ENCODE measurements around the gene RPTOR.

RPTOR gene

DNA sequence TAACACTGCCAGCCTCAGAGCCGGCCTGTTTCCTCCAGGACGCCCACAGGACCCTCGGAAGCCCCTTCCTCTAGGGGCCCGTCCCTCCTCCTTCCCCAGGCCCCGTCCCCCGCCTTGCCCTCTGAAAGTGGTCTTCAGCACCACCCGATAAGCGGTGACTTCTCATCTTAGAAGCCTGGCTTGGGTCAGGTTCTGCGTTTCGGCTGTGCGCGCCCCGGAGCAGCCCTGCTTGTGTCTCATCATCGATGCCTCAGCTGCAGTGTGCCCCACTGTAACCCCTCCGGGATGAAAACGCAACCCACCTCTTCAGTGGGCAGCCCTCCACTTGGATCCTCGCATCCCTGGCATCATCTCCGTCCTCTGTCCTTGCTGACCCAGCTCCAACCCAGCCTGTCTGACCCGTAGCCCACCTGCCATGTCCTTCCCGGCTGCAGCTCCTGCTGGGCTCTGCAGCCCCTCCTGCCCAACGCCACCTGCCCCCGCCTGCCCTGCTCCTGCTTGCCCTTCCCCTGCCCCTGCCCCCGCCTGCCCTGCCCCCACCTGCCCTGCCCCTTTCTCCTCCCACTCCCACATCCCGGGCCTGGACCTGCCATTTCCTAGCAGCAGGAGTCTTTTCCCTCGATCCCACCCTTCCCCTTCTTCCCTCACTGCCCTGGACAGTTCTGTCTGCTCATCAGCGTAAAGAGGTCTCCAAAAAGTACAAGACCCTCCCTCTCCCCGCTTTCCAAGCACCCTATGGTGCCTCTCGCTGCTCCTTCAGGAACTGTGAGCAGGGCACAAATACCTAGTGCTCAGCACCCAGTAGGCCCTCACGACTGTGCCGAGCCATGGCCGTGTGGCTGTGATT is 334.5 kb downstream of the RPTOR start:
- no peak for DNase-seq (ENCODE audit: low read depth)

DNA sequence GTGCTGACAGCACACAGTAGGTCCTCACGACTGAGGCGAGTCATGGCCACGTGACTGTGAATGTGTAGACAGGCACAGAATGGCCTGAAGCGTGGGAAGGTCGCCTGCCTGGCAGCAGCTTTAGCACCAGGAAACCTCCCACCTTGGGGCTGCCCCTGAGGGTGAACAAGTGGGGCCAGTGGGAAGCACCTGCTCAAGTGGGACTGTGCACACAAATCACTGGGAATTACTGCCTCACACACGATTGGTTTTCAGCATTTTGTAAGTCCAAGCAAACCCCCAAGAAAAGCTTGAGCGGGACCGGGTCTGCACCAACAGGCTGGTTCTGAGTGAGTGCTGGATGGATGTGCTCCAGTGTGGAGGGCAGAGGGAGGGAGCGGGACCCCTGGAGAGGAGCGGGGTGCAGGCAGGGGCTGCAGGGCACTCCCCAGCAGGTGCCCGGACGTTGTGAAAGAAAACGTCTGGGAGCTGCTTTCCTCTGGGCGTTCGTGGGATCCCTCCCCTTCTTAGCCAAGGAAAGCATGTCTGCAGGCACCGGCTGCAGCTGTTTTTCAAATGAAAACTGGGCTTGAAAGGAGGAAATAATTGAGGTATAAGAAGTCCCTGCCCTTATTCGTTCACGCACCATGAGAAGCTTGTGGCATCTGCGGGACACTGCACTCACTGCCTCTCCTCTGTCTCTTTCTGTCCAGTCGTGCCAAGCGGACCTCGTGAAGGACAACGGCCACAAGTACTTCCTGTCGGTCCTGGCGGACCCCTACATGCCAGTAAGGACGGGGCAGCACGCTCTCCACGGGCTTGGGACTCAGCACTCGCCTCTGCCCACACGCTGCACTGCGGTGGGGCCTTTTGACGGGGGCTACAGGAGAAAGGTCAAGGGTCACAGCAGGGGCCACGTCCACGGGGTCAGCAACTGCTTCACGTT is 335.3 kb downstream of the RPTOR start:
- DNase-seq (ENCODE audit: low read depth): no peak

GRCh38 chr17:80880648-80880985 is 336.0 kb downstream of the RPTOR start:
- DNase-seq (ENCODE audit: low read depth): no peak

DNA sequence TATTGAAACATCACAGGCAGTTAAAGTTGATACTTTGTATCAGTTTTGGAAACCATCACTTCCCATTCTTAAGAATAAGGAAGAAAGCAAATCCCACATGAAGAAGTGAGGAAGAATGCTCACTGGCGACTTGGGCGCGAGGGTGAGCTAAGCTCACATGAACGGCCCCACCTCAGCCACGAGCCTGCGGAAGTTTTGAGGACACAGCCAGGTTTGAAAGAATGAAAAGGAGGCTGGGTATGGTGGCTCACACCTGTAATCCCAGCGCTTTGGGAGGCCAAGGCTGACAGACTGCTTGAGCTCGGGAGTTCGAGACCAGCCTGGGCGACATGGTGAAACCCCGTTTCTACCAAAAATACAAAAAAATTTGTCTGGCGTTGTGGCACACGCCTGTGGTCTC is 336.7 kb downstream of the RPTOR start:
- no peak for DNase-seq (ENCODE audit: low read depth)

- no peak for DNase-seq (ENCODE audit: low read depth)
Measured at GRCh38 chr17:80882323-80882722, 337.7 kb downstream of the RPTOR start.

GRCh38 chr17:80882926-80883685 is 338.5 kb downstream of the RPTOR start:
- no peak for DNase-seq (ENCODE audit: low read depth)

GRCh38 chr17:80883831-80884735 is 339.4 kb downstream of the RPTOR start:
- no peak for DNase-seq (ENCODE audit: low read depth)

DNA sequence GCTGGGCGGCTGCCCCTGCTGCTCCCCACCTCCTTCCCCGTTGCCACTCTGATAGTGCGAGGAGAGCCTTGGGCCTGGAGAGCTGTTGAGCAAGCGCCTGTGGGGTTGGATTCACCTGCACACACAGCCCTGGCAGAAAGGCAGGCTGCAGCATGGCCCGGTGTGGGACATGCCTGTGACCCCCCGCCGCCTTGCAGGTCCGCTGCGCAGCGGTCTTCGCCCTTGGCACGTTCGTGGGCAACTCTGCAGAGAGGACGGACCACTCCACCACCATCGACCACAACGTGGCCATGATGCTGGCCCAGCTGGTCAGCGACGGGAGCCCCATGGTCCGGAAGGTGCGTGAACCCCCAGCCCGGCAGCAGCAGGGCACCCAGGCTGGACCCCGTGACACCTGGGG is 340.2 kb downstream of the RPTOR start:
- DNase-seq (ENCODE audit: low read depth): no peak

- no peak for DNase-seq (ENCODE audit: low read depth)
Measured at GRCh38 chr17:80885947-80886582, 341.4 kb downstream of the RPTOR start.

DNA sequence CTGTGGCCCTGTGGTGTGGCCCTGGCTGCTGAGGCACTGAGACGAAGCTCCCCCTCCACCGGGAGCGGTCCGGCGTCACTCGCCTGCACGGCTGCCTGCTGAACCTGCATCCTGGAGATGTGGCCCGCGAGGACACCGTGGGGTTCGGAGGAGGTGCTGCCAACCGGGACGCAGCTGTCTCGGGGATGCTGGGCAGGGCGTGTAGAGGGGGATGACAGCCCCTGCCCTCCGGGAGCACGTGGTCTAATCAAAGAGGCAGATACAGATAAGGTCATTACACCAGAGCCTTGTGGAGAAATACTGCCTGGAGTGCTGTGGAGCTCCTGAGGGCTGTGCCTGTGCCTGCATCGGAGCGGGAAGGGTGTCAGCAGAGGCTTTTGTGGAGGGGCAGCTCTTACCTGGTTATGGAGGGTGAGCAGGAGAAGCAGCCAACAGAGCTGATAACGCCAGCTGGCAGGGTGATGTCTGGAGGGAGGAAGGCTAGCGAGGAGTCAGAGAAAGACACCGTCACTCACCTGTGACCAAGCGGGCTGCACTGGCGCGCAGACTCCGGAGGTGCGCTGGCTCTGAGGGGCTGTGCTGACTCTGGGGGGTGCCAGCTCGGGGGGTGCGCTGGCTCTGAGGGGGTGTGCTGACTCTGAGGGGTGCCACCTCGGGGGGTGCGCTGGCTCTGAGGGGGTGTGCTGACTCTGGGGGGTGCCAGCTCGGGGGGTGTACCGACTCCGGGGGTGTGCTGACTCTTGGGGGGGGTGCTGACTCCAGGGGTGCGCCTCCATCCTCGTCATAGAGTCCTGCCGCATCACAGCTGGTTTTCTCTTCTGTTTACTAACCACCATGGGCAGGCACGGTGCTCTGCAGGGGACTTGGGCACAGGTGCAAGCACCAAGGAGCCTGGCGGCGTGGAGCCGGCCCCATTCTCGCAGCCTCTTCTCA is 342.3 kb downstream of the RPTOR start:
- no peak for DNase-seq (ENCODE audit: low read depth)

GRCh38 chr17:80887639-80888175 is 343.1 kb downstream of the RPTOR start:
- no peak for DNase-seq (ENCODE audit: low read depth)

DNA sequence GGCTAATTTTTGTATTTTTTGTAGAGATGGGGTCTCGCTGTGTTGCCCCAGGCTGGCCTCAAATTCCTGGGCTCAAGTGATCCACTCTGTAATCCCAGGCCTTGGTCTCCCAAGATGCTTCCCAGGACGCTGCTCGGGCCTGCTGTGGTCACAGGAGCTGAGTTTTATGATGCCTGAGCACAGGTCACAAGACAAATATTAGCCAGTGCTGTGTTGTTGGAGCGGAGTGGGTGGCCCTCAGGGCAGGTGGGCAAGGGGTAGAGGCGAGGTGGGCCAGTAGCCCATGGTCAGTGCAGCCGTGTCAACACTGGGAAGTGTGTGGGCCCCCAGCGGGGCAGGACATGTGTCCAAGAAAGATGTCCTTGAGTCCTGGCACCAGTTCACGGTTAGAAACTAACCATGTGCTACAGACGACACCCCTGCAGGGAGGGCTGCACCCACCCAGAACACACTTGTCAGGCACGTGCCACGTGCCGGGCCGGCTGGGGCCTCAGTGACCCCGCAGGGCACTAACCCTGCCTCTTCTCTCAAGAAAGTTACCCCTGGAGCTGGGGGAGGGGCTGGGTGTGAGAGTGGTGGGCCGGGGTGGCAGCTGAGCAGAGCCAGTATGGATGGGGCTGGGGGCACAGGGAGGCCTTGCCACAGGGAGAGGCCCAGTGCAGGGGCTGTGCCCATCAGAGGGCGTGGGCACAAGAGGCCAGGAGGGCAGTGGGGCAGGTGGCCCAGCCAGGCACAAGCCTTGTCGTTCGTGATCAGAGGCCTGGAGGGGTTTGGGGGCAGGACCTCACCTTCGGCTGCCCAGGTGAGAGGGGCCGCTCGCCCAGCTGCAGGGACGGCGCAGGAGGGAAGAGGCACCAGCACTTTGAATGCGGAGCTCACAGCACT is 343.9 kb downstream of the RPTOR start:
- DNase-seq (ENCODE audit: low read depth): no peak

GRCh38 chr17:80889231-80890195 is 344.9 kb downstream of the RPTOR start:
- DNase-seq (ENCODE audit: low read depth): no peak

GRCh38 chr17:80890196-80890920 is 345.7 kb downstream of the RPTOR start:
- DNase-seq (ENCODE audit: low read depth): no peak

- peak; percentile 2 for DNase-seq (ENCODE audit: low read depth)
Measured at GRCh38 chr17:80890921-80891396, 346.3 kb downstream of the RPTOR start.

- peak; percentile 67 for DNase-seq (ENCODE audit: low read depth)
Measured at GRCh38 chr17:80891397-80892018, 346.9 kb downstream of the RPTOR start.
